HepG2 (cell line): ENCODE results near the gene UBA6.

Experiments used
- HNRNPK ChIP-seq: fragments of 200-400 bp; formaldehyde crosslinking; IDR thresholded peaks from 2 replicates; pipeline ENCODE4 v1.6.1; 2018; ENCODE audit warnings: low read length, low read depth, moderate library complexity, mild to moderate bottlenecking; ENCODE audit not compliant: poor library complexity, severe bottlenecking
- SOX13 ChIP-seq, 3 experiments: fragments of 450-650 bp in 1 of 3; sonication (generic) in 1 of 3; formaldehyde crosslinking in 1 of 3; IDR thresholded peaks in 2 of 3; conservative IDR thresholded peaks in 1 of 3; 2 replicates each; pipeline versions ENCODE4 v1.5.0 to v1.6.1; 2016 to 2020; ENCODE audit warnings: antibody characterized with exemption in 1 of 3, mild to moderate bottlenecking in 1 of 3, missing compliant biosample characterization in 1 of 3, missing genetic modification reagents in 1 of 3, moderate library complexity in 1 of 3
- ZNF709 ChIP-seq: sonication (generic); formaldehyde crosslinking; IDR thresholded peaks from 2 replicates; pipeline ENCODE4 v1.5.0; 2020; ENCODE audit warnings: mild to moderate bottlenecking, missing genetic modification reagents
- TF ChIP-seq, protein P1 (sequence below): IDR thresholded peaks from 2 replicates; pipeline ENCODE4 v1.6.1; 2012; ENCODE audit warnings: low read length, improper control_type of control experiment

DNA sequence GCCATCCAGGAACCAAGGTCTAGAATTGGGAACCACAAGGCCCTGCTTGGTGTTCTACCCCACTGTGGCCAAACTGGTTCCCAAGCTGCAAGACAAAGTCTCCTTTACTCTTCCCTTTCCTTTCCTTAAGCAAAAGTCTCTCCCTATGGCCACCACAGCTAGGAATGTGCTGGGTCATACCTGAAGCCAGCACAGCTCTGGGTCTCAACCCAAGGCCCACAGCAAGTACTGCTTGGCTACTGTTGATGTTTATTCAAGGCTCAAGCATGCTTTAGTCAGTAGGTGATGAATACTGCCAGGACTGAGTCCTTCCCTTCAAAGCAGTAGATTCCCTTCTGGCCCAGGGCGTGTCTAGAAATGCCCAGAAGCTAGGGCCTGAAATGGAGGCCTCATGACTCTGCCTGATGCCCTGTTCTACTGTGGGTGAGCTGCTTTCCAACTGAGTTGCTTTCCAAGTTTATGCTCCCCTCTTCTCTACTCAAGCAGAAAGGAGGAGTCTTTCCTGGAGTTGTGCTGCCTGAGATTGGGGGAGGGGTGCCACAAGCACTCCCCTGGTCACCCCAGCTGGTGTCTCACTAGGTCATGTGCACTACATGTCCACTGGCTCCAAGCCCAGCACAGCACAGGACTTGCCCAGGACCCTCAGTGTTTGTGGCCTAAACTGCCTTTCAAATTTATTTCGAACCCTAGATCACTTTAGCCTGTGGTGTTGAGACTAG lies 97.5 kb downstream of the UBA6 start:
- TF ChIP-seq, protein P1, sequence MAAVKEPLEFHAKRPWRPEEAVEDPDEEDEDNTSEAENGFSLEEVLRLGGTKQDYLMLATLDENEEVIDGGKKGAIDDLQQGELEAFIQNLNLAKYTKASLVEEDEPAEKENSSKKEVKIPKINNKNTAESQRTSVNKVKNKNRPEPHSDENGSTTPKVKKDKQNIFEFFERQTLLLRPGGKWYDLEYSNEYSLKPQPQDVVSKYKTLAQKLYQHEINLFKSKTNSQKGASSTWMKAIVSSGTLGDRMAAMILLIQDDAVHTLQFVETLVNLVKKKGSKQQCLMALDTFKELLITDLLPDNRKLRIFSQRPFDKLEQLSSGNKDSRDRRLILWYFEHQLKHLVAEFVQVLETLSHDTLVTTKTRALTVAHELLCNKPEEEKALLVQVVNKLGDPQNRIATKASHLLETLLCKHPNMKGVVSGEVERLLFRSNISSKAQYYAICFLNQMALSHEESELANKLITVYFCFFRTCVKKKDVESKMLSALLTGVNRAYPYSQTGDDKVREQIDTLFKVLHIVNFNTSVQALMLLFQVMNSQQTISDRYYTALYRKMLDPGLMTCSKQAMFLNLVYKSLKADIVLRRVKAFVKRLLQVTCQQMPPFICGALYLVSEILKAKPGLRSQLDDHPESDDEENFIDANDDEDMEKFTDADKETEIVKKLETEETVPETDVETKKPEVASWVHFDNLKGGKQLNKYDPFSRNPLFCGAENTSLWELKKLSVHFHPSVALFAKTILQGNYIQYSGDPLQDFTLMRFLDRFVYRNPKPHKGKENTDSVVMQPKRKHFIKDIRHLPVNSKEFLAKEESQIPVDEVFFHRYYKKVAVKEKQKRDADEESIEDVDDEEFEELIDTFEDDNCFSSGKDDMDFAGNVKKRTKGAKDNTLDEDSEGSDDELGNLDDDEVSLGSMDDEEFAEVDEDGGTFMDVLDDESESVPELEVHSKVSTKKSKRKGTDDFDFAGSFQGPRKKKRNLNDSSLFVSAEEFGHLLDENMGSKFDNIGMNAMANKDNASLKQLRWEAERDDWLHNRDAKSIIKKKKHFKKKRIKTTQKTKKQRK, result no peak
- no peak for TF ChIP-seq ZNF709
- TF ChIP-seq SOX13 (IDR thresholded peaks at IDR 0.05), result no peak
- no peak for TF ChIP-seq SOX13 (CRISPR knock-in tag; conservative IDR thresholded peaks at IDR 0.05 in 1 of 2, IDR thresholded peaks at IDR 0.05 in 1 of 2)
- no peak for TF ChIP-seq HNRNPK
